ENCODE data around the gene GTF2IRD1.
"Not testable (repeated sequence)": the region's sequence is repeated elsewhere in the genome, so short reads cannot be mapped to it uniquely, and the experiment has no call there.

GTF2IRD1 gene

GRCh38 chr7:74544706-74545469 lies 91.2 kb downstream of the GTF2IRD1 start:
- Histone ChIP-seq H3K4me1 (ENCODE audit: insufficient read depth, low read length) (no peaks in the 10 kb centered on the region), H3K9ac (ENCODE audit: low read depth, low read length) (no peak overlapping the region), H3K36me3 (ENCODE audit: insufficient read depth, low read length) (peaks cover 3% of the 10 kb centered on the region), H3K9me3 (ENCODE audit: control insufficient read depth, insufficient read depth, low read length) (no peaks in the 10 kb centered on the region)

GRCh38 chr7:74545921-74546320 lies 92.2 kb downstream of the GTF2IRD1 start:
- Histone ChIP-seq H3K36me3 (ENCODE audit: insufficient read depth, low read length) (peaks cover 3% of the 10 kb centered on the region), H3K9me3 (ENCODE audit: control insufficient read depth, insufficient read depth, low read length) (no peaks in the 10 kb centered on the region), H3K9ac (ENCODE audit: low read depth, low read length) (no peak overlapping the region), H3K4me1 (ENCODE audit: insufficient read depth, low read length) (no peaks in the 10 kb centered on the region)

- H3K4me1 ChIP-seq (ENCODE audit: insufficient read depth, low read length); H3K36me3 ChIP-seq (ENCODE audit: insufficient read depth, low read length); H3K9me3 ChIP-seq (ENCODE audit: control insufficient read depth, insufficient read depth, low read length); H3K9ac ChIP-seq (ENCODE audit: low read depth, low read length): not testable (repeated sequence)
Measured at GRCh38 chr7:74553596-74554012, 99.9 kb downstream of the GTF2IRD1 start.

GRCh38 chr7:74554178-74554577 lies 100.5 kb downstream of the GTF2IRD1 start:
- H3K9me3 ChIP-seq (ENCODE audit: control insufficient read depth, insufficient read depth, low read length), result no peaks in the 10 kb centered on the region
- H3K36me3 ChIP-seq (ENCODE audit: insufficient read depth, low read length), result 0 out of 2 replicates have a peak, but pooled peaks cover 2% of the 10 kb centered on the region

GRCh38 chr7:74560086-74560719 lies 106.5 kb downstream of the GTF2IRD1 start:
- H3K36me3 ChIP-seq (ENCODE audit: insufficient read depth, low read length), result no peaks in the 10 kb centered on the region
- H3K9me3 ChIP-seq (ENCODE audit: control insufficient read depth, insufficient read depth, low read length), result no peaks in the 10 kb centered on the region
- H3K9ac ChIP-seq (ENCODE audit: low read depth, low read length), result no peak overlapping the region
- no peaks in the 10 kb centered on the region for H3K4me1 ChIP-seq (ENCODE audit: insufficient read depth, low read length)

More at GRCh38 chr7:74554178-74554577, 100.5 kb downstream of the GTF2IRD1 start:
- no peak overlapping the region for H3K9ac ChIP-seq (ENCODE audit: low read depth, low read length)
- no peaks in the 10 kb centered on the region for H3K4me1 ChIP-seq (ENCODE audit: insufficient read depth, low read length)

GRCh38 chr7:74561898-74562613 lies 108.3 kb downstream of the GTF2IRD1 start:
- no peaks in the 10 kb centered on the region for H3K36me3 ChIP-seq (ENCODE audit: insufficient read depth, low read length)
- H3K9ac ChIP-seq (ENCODE audit: low read depth, low read length), result no peak overlapping the region

GRCh38 chr7:74563639-74564038 lies 109.9 kb downstream of the GTF2IRD1 start:
- not testable (repeated sequence) for H3K4me1 ChIP-seq (ENCODE audit: insufficient read depth, low read length); H3K9ac ChIP-seq (ENCODE audit: low read depth, low read length); H3K9me3 ChIP-seq (ENCODE audit: control insufficient read depth, insufficient read depth, low read length); H3K36me3 ChIP-seq (ENCODE audit: insufficient read depth, low read length)

More at GRCh38 chr7:74561898-74562613, 108.3 kb downstream of the GTF2IRD1 start:
- Histone ChIP-seq H3K4me1 (ENCODE audit: insufficient read depth, low read length) (no peaks in the 10 kb centered on the region), H3K9me3 (ENCODE audit: control insufficient read depth, insufficient read depth, low read length) (no peaks in the 10 kb centered on the region)

GRCh38 chr7:74567318-74567668 lies 113.6 kb downstream of the GTF2IRD1 start:
- Histone ChIP-seq H3K36me3 (ENCODE audit: insufficient read depth, low read length) (no peaks in the 10 kb centered on the region), H3K4me1 (ENCODE audit: insufficient read depth, low read length) (no peaks in the 10 kb centered on the region; the same call in 1 of the 2 replicates)

GRCh38 chr7:74568658-74569057 lies 115.0 kb downstream of the GTF2IRD1 start:
- no peaks in the 10 kb centered on the region; the same call in 1 of the 2 replicates for H3K4me1 ChIP-seq (ENCODE audit: insufficient read depth, low read length)
- H3K36me3 ChIP-seq (ENCODE audit: insufficient read depth, low read length), result no peaks in the 10 kb centered on the region
- H3K9ac ChIP-seq (ENCODE audit: low read depth, low read length), result no peak overlapping the region
- no peaks in the 10 kb centered on the region for H3K9me3 ChIP-seq (ENCODE audit: control insufficient read depth, insufficient read depth, low read length)

More at GRCh38 chr7:74567318-74567668, 113.6 kb downstream of the GTF2IRD1 start:
- no peaks in the 10 kb centered on the region for H3K9me3 ChIP-seq (ENCODE audit: control insufficient read depth, insufficient read depth, low read length)
- H3K9ac ChIP-seq (ENCODE audit: low read depth, low read length), result no peak overlapping the region

- H3K9me3 ChIP-seq (ENCODE audit: control insufficient read depth, insufficient read depth, low read length), result no peaks in the 10 kb centered on the region
- H3K9ac ChIP-seq (ENCODE audit: low read depth, low read length), result no peak overlapping the region
- no peaks in the 10 kb centered on the region; the same call in 1 of the 2 replicates for H3K4me1 ChIP-seq (ENCODE audit: insufficient read depth, low read length)
- no peaks in the 10 kb centered on the region for H3K36me3 ChIP-seq (ENCODE audit: insufficient read depth, low read length)
Measured at GRCh38 chr7:74569501-74570075, 115.9 kb downstream of the GTF2IRD1 start.

GRCh38 chr7:74570533-74571156 lies 116.9 kb downstream of the GTF2IRD1 start:
- Histone ChIP-seq H3K36me3 (ENCODE audit: insufficient read depth, low read length) (no peaks in the 10 kb centered on the region), H3K9me3 (ENCODE audit: control insufficient read depth, insufficient read depth, low read length) (no peaks in the 10 kb centered on the region), H3K4me1 (ENCODE audit: insufficient read depth, low read length) (no peaks in the 10 kb centered on the region; the same call in 1 of the 2 replicates), H3K9ac (ENCODE audit: low read depth, low read length) (no peak overlapping the region)

GRCh38 chr7:74572301-74572979 lies 118.7 kb downstream of the GTF2IRD1 start:
- Histone ChIP-seq H3K4me1 (ENCODE audit: insufficient read depth, low read length) (no peaks in the 10 kb centered on the region; the same call in 1 of the 2 replicates), H3K9ac (ENCODE audit: low read depth, low read length) (no peak overlapping the region), H3K9me3 (ENCODE audit: control insufficient read depth, insufficient read depth, low read length) (no peaks in the 10 kb centered on the region), H3K36me3 (ENCODE audit: insufficient read depth, low read length) (no peaks in the 10 kb centered on the region)

- H3K9ac ChIP-seq (ENCODE audit: low read depth, low read length), result no peak overlapping the region
- no peaks in the 10 kb centered on the region for H3K36me3 ChIP-seq (ENCODE audit: insufficient read depth, low read length)
- H3K9me3 ChIP-seq (ENCODE audit: control insufficient read depth, insufficient read depth, low read length), result no peaks in the 10 kb centered on the region
- no peaks in the 10 kb centered on the region; the same call in 1 of the 2 replicates for H3K4me1 ChIP-seq (ENCODE audit: insufficient read depth, low read length)
Measured at GRCh38 chr7:74573512-74573911, 119.8 kb downstream of the GTF2IRD1 start.
